NB4 (cell line): ENCODE results near the gene EHD3.

ENCODE experiments used
- CTCF ChIP-seq: IDR thresholded peaks from one replicate; pipeline ENCODE4 v1.5.1; 2012; ENCODE audit warnings: low read depth, low read length
- MYC ChIP-seq: IDR thresholded peaks from 2 replicates; pipeline ENCODE4 v1.6.1; 2011; ENCODE audit warnings: low read depth, low read length
- POLR2A ChIP-seq: IDR thresholded peaks from 2 replicates; pipeline ENCODE4 v1.6.1; 2011; ENCODE audit warnings: mild to moderate bottlenecking; ENCODE audit not compliant: insufficient read length; ENCODE audit errors: extremely low read depth
- TF ChIP-seq, protein P1 (sequence below): IDR thresholded peaks from 2 replicates; pipeline ENCODE4 v1.6.1; 2011; ENCODE audit warnings: low read depth, low read length

DNA sequence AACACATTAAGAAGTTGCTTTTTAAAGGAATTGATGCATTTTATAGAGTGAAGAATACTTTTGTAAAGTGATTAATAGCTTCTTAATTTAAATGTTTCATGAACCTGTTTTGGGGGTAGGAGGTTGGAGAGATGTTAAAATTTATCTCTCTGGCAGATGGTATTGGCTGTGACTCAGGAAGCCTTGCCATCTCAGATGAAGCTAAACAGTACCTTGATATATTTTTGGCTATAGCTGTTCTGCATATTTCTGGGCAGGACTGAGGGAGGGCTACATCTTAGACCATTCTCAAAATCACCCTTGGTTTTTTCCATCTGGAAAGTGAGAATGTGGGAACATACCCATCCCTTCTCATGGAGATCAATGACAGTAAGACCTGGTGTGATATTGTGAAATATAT lies 30.0 kb upstream of the EHD3 start:
- TF ChIP-seq CTCF (no peak), POLR2A (no peak), MYC (no peak)
- TF ChIP-seq, protein P1, sequence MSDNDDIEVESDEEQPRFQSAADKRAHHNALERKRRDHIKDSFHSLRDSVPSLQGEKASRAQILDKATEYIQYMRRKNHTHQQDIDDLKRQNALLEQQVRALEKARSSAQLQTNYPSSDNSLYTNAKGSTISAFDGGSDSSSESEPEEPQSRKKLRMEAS, result no peak
